CD14-positive monocyte (primary cell): ENCODE data around the gene OLFML3. TPM values are rescaled to one million over a fixed set of nuclear protein-coding genes. Genes with fewer than 3 reads are reported as not detected.
A peak's percentile ranks its signal among the peaks of the same experiment; 100 is the strongest.

Experiments
- DNase-seq, 3 donors: peaks; one replicate each; pipeline ENCODE4 v3.0.0-alpha.2; 2011 to 2022
- H2AFZ ChIP-seq: 2 replicates; pipeline ENCODE4 v1.6.0; 2012; ENCODE audit warnings: mild to moderate bottlenecking, low read depth, low read length, inconsistent platforms; ENCODE audit not compliant: insufficient read depth, poor library complexity, severe bottlenecking
- H3K27ac ChIP-seq, 2 donors: 1 replicate in 1 of 2; 2 replicates in 1 of 2; pipeline ENCODE4 v1.5.1; 2012 to 2013; ENCODE audit warnings: low read length in 2 of 2, control low read depth in 1 of 2, inconsistent platforms in 1 of 2, low read depth in 1 of 2, mild to moderate bottlenecking in 1 of 2
- H3K27me3 ChIP-seq, 2 donors: one replicate each; pipeline versions ENCODE4 v1.6.0 to v1.6.1; 2011 to 2013; ENCODE audit warnings: low read length in 2 of 2; ENCODE audit not compliant: control insufficient read depth in 2 of 2, insufficient read depth in 2 of 2
- H3K36me3 ChIP-seq, 2 donors: replicated peaks in 1 of 2; 1 replicate in 1 of 2; 2 replicates in 1 of 2; pipeline versions ENCODE4 v1.5.1 to v1.6.1; 2012 to 2013; ENCODE audit warnings: low read length in 2 of 2, control low read depth in 1 of 2, inconsistent platforms in 1 of 2, mild to moderate bottlenecking in 1 of 2; ENCODE audit not compliant: insufficient read depth in 2 of 2, control insufficient read depth in 1 of 2
- H3K4me1 ChIP-seq, 2 donors: 1 replicate in 1 of 2; 2 replicates in 1 of 2; pipeline versions ENCODE4 v1.5.1 to v1.6.1; 2012 to 2013; ENCODE audit warnings: low read length in 2 of 2, control low read depth in 1 of 2, inconsistent platforms in 1 of 2, mild to moderate bottlenecking in 1 of 2, moderate library complexity in 1 of 2; ENCODE audit not compliant: insufficient read depth in 2 of 2, control insufficient read depth in 1 of 2
- H3K4me2 ChIP-seq: replicated peaks from 2 replicates; pipeline ENCODE3; 2012; ENCODE audit warnings: low read length, moderate library complexity, mild to moderate bottlenecking; ENCODE audit not compliant: poor library complexity, severe bottlenecking; ENCODE audit errors: extremely low read depth
- H3K4me3 ChIP-seq, 3 experiments: fragments of 200-600 bp in 1 of 3; sonication (generic) in 1 of 3; replicated peaks in 1 of 3; 1 replicate in 2 of 3; 2 replicates in 1 of 3; pipeline ENCODE4 v1.5.1; 2011 to 2013; ENCODE audit warnings: low read length in 3 of 3, mild to moderate bottlenecking in 3 of 3, control low read depth in 2 of 3, low read depth in 2 of 3, inconsistent platforms in 1 of 3, moderate library complexity in 1 of 3
- H3K79me2 ChIP-seq: 2 replicates; pipeline ENCODE4 v1.6.0; 2012; ENCODE audit warnings: mild to moderate bottlenecking, control low read depth, inconsistent platforms, low read length, moderate library complexity; ENCODE audit not compliant: insufficient read depth
- H3K9ac ChIP-seq: 2 replicates; pipeline ENCODE4 v1.6.0; 2017; ENCODE audit warnings: low read length, mild to moderate bottlenecking; ENCODE audit not compliant: insufficient read depth, poor library complexity, severe bottlenecking
- H3K9me3 ChIP-seq, 2 donors: replicated peaks in 1 of 2; 1 replicate in 1 of 2; 2 replicates in 1 of 2; pipeline versions ENCODE4 v1.5.1 to v1.6.1; 2012 to 2013; ENCODE audit warnings: low read length in 2 of 2, control low read depth in 1 of 2; ENCODE audit not compliant: control insufficient read depth in 1 of 2, insufficient read depth in 1 of 2
- H4K20me1 ChIP-seq: 2 replicates; pipeline ENCODE4 v1.6.0; 2012; ENCODE audit warnings: mild to moderate bottlenecking, low read length, control low read depth, moderate library complexity; ENCODE audit not compliant: insufficient read depth
- H3K27ac Mint-ChIP-seq, 7 donors: one replicate each; pipeline ENCODE4 v1.8.0; 2020; ENCODE audit warnings: mild to moderate bottlenecking in 7 of 7, mixed read lengths in 7 of 7, moderate library complexity in 6 of 7, inconsistent platforms in 2 of 7
- H3K27me3 Mint-ChIP-seq, 3 donors: one replicate each; pipeline ENCODE4 v1.8.0; 2021 to 2022; ENCODE audit warnings: low read depth in 3 of 3, mild to moderate bottlenecking in 3 of 3, mixed read lengths in 3 of 3, moderate library complexity in 3 of 3, inconsistent platforms in 1 of 3
- H3K36me3 Mint-ChIP-seq, 2 donors: one replicate each; pipeline ENCODE4 v1.8.0; 2020; ENCODE audit warnings: mixed read lengths in 2 of 2, inconsistent platforms in 1 of 2, mild to moderate bottlenecking in 1 of 2
- H3K4me1 Mint-ChIP-seq: one replicate; pipeline ENCODE4 v1.8.0; 2020; ENCODE audit warnings: mild to moderate bottlenecking, mixed read lengths
- H3K4me3 Mint-ChIP-seq, 2 donors: one replicate each; pipeline ENCODE4 v1.8.0; 2020; ENCODE audit warnings: mild to moderate bottlenecking in 2 of 2, mixed read lengths in 2 of 2, moderate library complexity in 1 of 2
- H3K9me3 Mint-ChIP-seq, 7 donors: one replicate each; pipeline ENCODE4 v1.8.0; 2020 to 2022; ENCODE audit warnings: mixed read lengths in 7 of 7, mild to moderate bottlenecking in 6 of 7, moderate library complexity in 6 of 7, inconsistent platforms in 2 of 7
- WGBS: methylation state at CpG from one replicate; pipeline ENCODE4 v1.1.5; 2013; ENCODE audit warnings: missing lambda C conversion rate; ENCODE audit not compliant: insufficient coverage; 5-methylcytosine and 5-hydroxymethylcytosine counted together
- intact Hi-C, 2 donors: fragments of 100-400 bp; cut with micrococcal nuclease; formaldehyde crosslinking; loops; one replicate each; pipeline versions ENCODE4 v1.15.0 to v1.15.1; 2023
- polyA plus RNA-seq, 3 donors: library from polyadenylated mRNA; depleted of rRNA in 1 of 3; unstranded in 2 of 3; stranded (reverse) in 1 of 3; fragments of 300-500 nt in 2 of 3; fragments of >200 nt in 1 of 3; fragmentation: Illumina TruSeq in 2 of 3; gene quantifications; 1 replicate in 2 of 3; 2 replicates in 1 of 3; pipeline ENCODE4 v1.2.3, GENCODE V29; 2012 to 2021
- TF ChIP-seq, protein P1 (sequence below): fragments of 200-600 bp; IDR thresholded peaks from one replicate; pipeline ENCODE4 v1.8.0; 2022; ENCODE audit warnings: antibody characterized with exemption, mild to moderate bottlenecking

The OLFML3 gene
- polyA plus RNA-seq, 3 donors = 0.08 to 0.37 (median 0.28) TPM

DNA sequence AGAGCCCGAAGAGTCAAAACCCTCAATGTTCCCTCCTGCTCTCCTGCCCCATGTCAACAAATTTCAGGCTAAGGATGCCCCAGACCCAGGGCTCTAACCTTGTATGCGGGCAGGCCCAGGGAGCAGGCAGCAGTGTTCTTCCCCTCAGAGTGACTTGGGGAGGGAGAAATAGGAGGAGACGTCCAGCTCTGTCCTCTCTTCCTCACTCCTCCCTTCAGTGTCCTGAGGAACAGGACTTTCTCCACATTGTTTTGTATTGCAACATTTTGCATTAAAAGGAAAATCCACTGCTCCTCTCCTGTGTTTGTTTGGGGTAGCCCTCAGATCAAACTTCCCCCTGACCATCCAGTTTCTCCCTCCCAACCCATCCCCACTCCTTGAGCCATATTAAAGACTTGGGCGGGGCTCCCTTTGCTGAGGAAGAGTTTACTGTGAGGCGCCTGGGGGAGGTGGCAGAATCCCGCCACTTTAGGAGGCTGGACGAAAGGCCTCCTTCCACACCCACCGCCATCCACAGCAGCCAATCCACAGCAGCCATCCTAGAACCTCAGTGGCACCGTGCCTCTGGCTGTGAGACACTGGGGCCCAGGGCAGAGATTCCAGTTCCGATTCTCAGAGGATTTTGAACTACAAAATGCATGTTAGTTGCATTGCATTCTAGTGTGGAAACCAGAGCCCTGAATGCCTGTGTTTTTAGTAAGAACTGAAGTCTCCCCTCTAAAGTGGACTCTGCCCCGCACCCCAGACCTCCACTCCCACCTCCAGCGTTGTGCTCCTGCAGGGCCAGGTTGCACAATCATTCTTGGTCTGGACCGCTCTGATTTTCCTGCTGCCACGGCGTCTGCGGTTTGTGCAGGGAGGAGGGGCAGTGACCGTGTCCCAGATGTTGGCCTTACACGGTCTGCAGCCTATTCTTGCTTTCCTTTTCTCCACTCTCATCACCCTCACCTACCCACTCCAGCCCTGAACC lies 3.0 kb downstream of the OLFML3 start:
- peaks cover 0 to 9% (median 3%) of the 10 kb centered on the region in 7 donors for H3K9me3 Mint-ChIP-seq
- peak overlapping the region in 1 of 7 donors; percentile 68 for H3K27ac Mint-ChIP-seq
- H4K20me1 ChIP-seq = peaks cover 13% of the 10 kb centered on the region
- peaks cover 0 to 4% of the 10 kb centered on the region in 2 donors for H3K36me3 ChIP-seq
- H3K4me2 ChIP-seq = peak overlapping the region; percentile 60
- peak overlapping the region; percentile 13 for H2AFZ ChIP-seq
- H3K4me3 ChIP-seq = peak overlapping the region in 1 of 3 experiments; percentile 44
- peaks cover 36 to 43% of the 10 kb centered on the region in 2 donors for H3K4me1 ChIP-seq
- peaks cover 54% of the 10 kb centered on the region for H3K4me1 Mint-ChIP-seq
- H3K27me3 Mint-ChIP-seq = peaks cover 11 to 16% (median 15%) of the 10 kb centered on the region in 3 donors
- H3K4me3 Mint-ChIP-seq = peak overlapping the region; percentile 70 to 89
- H3K79me2 ChIP-seq = peaks cover 4% of the 10 kb centered on the region
- no peaks in the 10 kb centered on the region for H3K27me3 ChIP-seq
- H3K27ac ChIP-seq = no peak overlapping the region
- peak overlapping the region; percentile 0 for H3K9ac ChIP-seq
- DNase-seq = peak in 2 of 3 donors; percentile 23 to 24
- H3K9me3 ChIP-seq = peaks cover 0 to 9% of the 10 kb centered on the region in 2 donors
- intact Hi-C loops = no loop called here
- peaks cover 12 to 18% of the 10 kb centered on the region in 2 donors for H3K36me3 Mint-ChIP-seq
- TF ChIP-seq, protein P1, sequence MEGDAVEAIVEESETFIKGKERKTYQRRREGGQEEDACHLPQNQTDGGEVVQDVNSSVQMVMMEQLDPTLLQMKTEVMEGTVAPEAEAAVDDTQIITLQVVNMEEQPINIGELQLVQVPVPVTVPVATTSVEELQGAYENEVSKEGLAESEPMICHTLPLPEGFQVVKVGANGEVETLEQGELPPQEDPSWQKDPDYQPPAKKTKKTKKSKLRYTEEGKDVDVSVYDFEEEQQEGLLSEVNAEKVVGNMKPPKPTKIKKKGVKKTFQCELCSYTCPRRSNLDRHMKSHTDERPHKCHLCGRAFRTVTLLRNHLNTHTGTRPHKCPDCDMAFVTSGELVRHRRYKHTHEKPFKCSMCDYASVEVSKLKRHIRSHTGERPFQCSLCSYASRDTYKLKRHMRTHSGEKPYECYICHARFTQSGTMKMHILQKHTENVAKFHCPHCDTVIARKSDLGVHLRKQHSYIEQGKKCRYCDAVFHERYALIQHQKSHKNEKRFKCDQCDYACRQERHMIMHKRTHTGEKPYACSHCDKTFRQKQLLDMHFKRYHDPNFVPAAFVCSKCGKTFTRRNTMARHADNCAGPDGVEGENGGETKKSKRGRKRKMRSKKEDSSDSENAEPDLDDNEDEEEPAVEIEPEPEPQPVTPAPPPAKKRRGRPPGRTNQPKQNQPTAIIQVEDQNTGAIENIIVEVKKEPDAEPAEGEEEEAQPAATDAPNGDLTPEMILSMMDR = no peak
- 37% methylated on average over 6 of the region's 18 CpGs for WGBS

DNA sequence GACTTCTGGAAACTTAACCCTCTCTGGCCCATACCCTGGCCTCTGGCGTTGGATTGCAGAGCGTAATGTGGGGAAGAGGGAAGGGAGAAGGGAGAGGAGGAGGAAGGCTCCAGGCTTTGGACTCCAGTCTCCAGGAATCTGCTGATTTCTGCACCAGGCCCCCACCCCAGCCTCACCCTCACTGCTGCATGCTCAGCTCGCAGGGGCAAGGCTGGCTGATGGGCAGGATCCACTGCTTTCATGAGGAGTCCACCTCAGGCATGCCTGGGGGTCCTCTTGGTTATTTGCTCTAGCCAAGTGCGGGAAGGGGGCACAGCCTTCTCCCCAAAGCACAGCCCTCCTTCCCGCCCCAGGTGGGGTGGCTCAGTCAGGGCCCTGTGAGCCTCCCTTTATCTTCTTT lies 3.7 kb downstream of the OLFML3 start:
- TF ChIP-seq, protein P1 = no peak
- Histone ChIP-seq H3K27me3 (no peaks in the 10 kb centered on the region), H3K4me2 (peak overlapping the region; percentile 60), H3K4me3 (peak overlapping the region in 1 of 3 experiments; percentile 44), H3K79me2 (peaks cover 4% of the 10 kb centered on the region), H3K9me3 (peaks cover 0 to 12% of the 10 kb centered on the region in 2 donors), H3K9ac (peak overlapping the region; percentile 0), H2AFZ (peak overlapping the region; percentile 13), H4K20me1 (peaks cover 6% of the 10 kb centered on the region), H3K27ac (no peak overlapping the region), H3K36me3 (peaks cover 0 to 4% of the 10 kb centered on the region in 2 donors), H3K4me1 (peaks cover 33 to 36% of the 10 kb centered on the region in 2 donors)
- Mint-ChIP-seq H3K9me3 (peaks cover 0 to 12% (median 3%) of the 10 kb centered on the region in 7 donors), H3K4me1 (peaks cover 49% of the 10 kb centered on the region), H3K4me3 (peak overlapping the region; percentile 70 to 89), H3K27me3 (peaks cover 11 to 16% (median 15%) of the 10 kb centered on the region in 3 donors), H3K27ac (no peak overlapping the region), H3K36me3 (peaks cover 12 to 18% of the 10 kb centered on the region in 2 donors)
- no peak for DNase-seq
- intact Hi-C loops = no loop called here
- WGBS = 33% methylated on average over 1 of the region's 5 CpGs
